HL-60 (cell line): ENCODE measurements around the gene TTC31.
A peak's percentile ranks its signal among the peaks of the same experiment; 100 is the strongest.

Experiments used
- DNase-seq, 2 experiments: peaks; one replicate each; pipeline ENCODE4 v3.0.0-alpha.2; 2010 to 2020; ENCODE audit warnings: low read depth in 1 of 2, low spot score in 1 of 2
- H3K27ac ChIP-seq: fragments of 250-450 bp; sonication (Bioruptor Pico); replicated peaks from 2 replicates; pipeline ENCODE4 v1.5.1; 2020; ENCODE audit warnings: mild to moderate bottlenecking, moderate library complexity
- H3K27me3 ChIP-seq: fragments of 250-450 bp; sonication (Bioruptor Pico); 2 replicates; pipeline ENCODE4 v1.5.1; 2021; ENCODE audit warnings: mild to moderate bottlenecking, moderate library complexity; ENCODE audit not compliant: insufficient read depth, poor library complexity, severe bottlenecking
- H3K4me3 ChIP-seq: replicated peaks from 2 replicates; pipeline ENCODE4 v1.5.1; 2011; ENCODE audit warnings: mild to moderate bottlenecking, control low read depth, low read length; ENCODE audit not compliant: insufficient read depth
- GABPA ChIP-seq: IDR thresholded peaks from 2 replicates; pipeline ENCODE4 v1.6.1; 2012; ENCODE audit warnings: low read depth
- POLR2AphosphoS5 ChIP-seq: IDR thresholded peaks from 2 replicates; pipeline ENCODE4 v1.6.1; 2012; ENCODE audit warnings: low read depth
- SPI1 ChIP-seq: IDR thresholded peaks from 2 replicates; pipeline ENCODE4 v1.6.1; 2012; ENCODE audit warnings: low read depth, mild to moderate bottlenecking, borderline replicate concordance
- long read RNA-seq: library from polyadenylated mRNA; unstranded; transcript quantifications from one replicate; pipeline ENCODE4 v2.0.0, GENCODE V29; 2020
- TF ChIP-seq, protein P1 (sequence below): IDR thresholded peaks from one replicate; pipeline ENCODE4 v1.5.1; 2011; ENCODE audit warnings: low read length, control low read depth, inconsistent platforms; ENCODE audit not compliant: insufficient read depth
- TF ChIP-seq, protein P2 (sequence below): IDR thresholded peaks from 2 replicates; pipeline ENCODE4 v1.6.1; 2012; ENCODE audit warnings: low read depth; ENCODE audit not compliant: insufficient replicate concordance

The TTC31 gene
- long read RNA-seq, transcript TTC31-201 (13 exons, 3,235 nt) = major isoform, 17 of 53 reads
- long read RNA-seq, partial matches to known transcripts = 4 of 53 reads
- long read RNA-seq, other reads (novel, unspliced or antisense) = 32 of 53 reads

- TF ChIP-seq, protein P1, sequence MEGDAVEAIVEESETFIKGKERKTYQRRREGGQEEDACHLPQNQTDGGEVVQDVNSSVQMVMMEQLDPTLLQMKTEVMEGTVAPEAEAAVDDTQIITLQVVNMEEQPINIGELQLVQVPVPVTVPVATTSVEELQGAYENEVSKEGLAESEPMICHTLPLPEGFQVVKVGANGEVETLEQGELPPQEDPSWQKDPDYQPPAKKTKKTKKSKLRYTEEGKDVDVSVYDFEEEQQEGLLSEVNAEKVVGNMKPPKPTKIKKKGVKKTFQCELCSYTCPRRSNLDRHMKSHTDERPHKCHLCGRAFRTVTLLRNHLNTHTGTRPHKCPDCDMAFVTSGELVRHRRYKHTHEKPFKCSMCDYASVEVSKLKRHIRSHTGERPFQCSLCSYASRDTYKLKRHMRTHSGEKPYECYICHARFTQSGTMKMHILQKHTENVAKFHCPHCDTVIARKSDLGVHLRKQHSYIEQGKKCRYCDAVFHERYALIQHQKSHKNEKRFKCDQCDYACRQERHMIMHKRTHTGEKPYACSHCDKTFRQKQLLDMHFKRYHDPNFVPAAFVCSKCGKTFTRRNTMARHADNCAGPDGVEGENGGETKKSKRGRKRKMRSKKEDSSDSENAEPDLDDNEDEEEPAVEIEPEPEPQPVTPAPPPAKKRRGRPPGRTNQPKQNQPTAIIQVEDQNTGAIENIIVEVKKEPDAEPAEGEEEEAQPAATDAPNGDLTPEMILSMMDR = peak; percentile 92
- TF ChIP-seq GABPA (peak; percentile 87), POLR2AphosphoS5 (peak; percentile 47; the same call in 1 of the 2 replicates), SPI1 (no peak)
- TF ChIP-seq, protein P2, sequence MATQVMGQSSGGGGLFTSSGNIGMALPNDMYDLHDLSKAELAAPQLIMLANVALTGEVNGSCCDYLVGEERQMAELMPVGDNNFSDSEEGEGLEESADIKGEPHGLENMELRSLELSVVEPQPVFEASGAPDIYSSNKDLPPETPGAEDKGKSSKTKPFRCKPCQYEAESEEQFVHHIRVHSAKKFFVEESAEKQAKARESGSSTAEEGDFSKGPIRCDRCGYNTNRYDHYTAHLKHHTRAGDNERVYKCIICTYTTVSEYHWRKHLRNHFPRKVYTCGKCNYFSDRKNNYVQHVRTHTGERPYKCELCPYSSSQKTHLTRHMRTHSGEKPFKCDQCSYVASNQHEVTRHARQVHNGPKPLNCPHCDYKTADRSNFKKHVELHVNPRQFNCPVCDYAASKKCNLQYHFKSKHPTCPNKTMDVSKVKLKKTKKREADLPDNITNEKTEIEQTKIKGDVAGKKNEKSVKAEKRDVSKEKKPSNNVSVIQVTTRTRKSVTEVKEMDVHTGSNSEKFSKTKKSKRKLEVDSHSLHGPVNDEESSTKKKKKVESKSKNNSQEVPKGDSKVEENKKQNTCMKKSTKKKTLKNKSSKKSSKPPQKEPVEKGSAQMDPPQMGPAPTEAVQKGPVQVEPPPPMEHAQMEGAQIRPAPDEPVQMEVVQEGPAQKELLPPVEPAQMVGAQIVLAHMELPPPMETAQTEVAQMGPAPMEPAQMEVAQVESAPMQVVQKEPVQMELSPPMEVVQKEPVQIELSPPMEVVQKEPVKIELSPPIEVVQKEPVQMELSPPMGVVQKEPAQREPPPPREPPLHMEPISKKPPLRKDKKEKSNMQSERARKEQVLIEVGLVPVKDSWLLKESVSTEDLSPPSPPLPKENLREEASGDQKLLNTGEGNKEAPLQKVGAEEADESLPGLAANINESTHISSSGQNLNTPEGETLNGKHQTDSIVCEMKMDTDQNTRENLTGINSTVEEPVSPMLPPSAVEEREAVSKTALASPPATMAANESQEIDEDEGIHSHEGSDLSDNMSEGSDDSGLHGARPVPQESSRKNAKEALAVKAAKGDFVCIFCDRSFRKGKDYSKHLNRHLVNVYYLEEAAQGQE = no peak
Measured at GRCh38 chr2:74482801-74483674, at the start of gene TTC31, which contains the start of gene CCDC142. TTC31 (plus strand) TSS chr2:74483081; CDS start chr2:74483096, 15 bp downstream. CCDC142 (minus strand) TSS chr2:74482998; CDS start chr2:74482837, 161 bp downstream.

GRCh38 chr2:74436111-74436805, 46.6 kb upstream of the TTC31 start:
- no peak for DNase-seq
- peaks cover 26% of the 10 kb centered on the region for H3K27me3 ChIP-seq
- H3K27ac ChIP-seq = no peak overlapping the region
- TF ChIP-seq, protein P1 = no peak
- TF ChIP-seq SPI1 = no peak
- no peak for TF ChIP-seq POLR2AphosphoS5
- H3K4me3 ChIP-seq = no peak overlapping the region

More at GRCh38 chr2:74482801-74483674, at the start of gene TTC31, which contains the start of gene CCDC142:
- Histone ChIP-seq H3K27ac (peak within 1 kb of the TSS; percentile 75), H3K27me3 (no peaks in the 10 kb centered on the region), H3K4me3 (peak within 1 kb of the TSS; percentile 91)
- DNase-seq = peak in 1 of 2 experiments; percentile 98

DNA sequence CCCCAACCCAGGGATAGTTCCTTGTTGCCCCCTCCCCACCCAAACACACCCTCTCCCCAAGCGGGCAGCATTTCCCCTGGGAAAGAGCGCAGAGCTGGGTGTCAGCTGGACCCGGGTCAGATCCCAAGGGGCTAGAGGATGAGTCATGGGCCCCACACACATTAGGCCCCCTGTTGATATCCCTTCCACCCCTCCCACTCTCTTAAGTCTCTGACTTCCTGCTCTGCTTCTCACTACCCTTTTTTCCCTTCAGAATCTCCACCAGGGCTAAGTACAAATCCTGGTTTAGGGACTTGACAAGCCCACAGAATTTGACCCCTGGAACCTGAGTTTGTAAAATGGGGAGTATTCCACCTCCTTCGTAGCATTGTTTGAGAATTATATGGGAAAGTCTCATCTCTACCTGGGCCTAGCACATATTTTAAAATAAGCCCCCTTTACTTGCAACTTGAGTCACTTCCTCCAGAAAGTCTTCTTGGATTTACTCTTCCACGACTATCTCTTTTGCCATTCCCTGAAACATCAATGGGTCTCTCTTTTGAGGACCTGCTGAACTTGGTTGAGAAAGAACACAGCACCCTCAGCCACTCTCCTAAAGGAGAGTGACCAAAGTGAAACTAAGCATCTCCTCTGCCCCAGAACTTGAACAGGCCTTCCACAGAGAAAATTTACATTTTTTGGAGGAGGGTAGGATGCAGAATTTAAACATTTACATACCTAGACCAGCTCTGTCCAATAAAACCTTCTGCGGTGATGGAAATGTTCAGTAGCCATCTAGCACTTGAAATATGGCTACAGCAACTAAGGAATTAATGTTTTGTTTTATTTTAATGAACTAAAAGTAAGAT, 45.8 kb upstream of the TTC31 start:
- no peak overlapping the region for H3K4me3 ChIP-seq
- TF ChIP-seq, protein P2 = no peak
- TF ChIP-seq POLR2AphosphoS5 = no peak
- peaks cover 34% of the 10 kb centered on the region for H3K27me3 ChIP-seq
- H3K27ac ChIP-seq = no peak overlapping the region
- no peak for DNase-seq
